ENCODE data around the gene GPR107. TPM values are rescaled to one million over a fixed set of nuclear protein-coding genes. Genes with fewer than 3 reads are reported as not detected.

The GPR107 gene
- total RNA-seq, 4 donors from 2014 or later, result 24.2 to 38.4 (median 30.4) TPM

DNA sequence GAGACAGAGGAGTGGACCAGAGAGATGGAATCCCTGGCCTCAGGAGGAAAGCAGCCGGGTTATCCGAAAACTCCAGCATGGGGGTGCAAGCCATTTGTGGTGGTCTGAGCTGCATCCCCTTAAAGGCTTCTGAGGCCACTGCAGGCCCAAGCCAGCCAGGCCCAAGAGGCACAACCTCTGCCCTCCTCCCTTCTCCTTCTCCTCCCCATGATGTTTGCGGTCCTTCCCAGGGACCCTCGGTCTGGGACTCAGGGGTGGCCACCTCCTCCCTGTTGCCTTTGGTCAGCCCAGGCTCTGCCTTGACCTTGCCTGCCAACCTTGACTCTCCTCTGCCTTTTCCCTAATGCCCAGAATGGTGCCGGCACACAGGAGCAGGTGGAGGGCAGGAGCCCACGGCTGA lies 123.1 kb downstream of the GPR107 start:
- no peaks in the 10 kb centered on the region for H3K36me3 ChIP-seq
- no peak overlapping the region for H3K4me3 ChIP-seq
- no peaks in the 10 kb centered on the region for H3K9me3 ChIP-seq
- no peak for TF ChIP-seq POLR2AphosphoS5 (IDR thresholded peaks at IDR 0.05)
- TF ChIP-seq EP300 (IDR thresholded peaks at IDR 0.05), result no peak
- TF ChIP-seq CTCF (IDR thresholded peaks at IDR 0.05), result no peak
- TF ChIP-seq POLR2A (IDR thresholded peaks at IDR 0.05), result no peak
- ATAC-seq, result no peak
- H3K27me3 ChIP-seq, result no peaks in the 10 kb centered on the region
- 92 to 100% methylated on average over 1 to 2 of the region's 6 CpGs for WGBS, 2 donors (ENCODE audit: low coverage in 1 of 2)
- peaks cover 0 to 84% (median 26%) of the 10 kb centered on the region in 3 donors for H3K4me1 ChIP-seq
- H3K27ac ChIP-seq, result peak overlapping the region; percentile 90 to 98 (median 94)

DNA sequence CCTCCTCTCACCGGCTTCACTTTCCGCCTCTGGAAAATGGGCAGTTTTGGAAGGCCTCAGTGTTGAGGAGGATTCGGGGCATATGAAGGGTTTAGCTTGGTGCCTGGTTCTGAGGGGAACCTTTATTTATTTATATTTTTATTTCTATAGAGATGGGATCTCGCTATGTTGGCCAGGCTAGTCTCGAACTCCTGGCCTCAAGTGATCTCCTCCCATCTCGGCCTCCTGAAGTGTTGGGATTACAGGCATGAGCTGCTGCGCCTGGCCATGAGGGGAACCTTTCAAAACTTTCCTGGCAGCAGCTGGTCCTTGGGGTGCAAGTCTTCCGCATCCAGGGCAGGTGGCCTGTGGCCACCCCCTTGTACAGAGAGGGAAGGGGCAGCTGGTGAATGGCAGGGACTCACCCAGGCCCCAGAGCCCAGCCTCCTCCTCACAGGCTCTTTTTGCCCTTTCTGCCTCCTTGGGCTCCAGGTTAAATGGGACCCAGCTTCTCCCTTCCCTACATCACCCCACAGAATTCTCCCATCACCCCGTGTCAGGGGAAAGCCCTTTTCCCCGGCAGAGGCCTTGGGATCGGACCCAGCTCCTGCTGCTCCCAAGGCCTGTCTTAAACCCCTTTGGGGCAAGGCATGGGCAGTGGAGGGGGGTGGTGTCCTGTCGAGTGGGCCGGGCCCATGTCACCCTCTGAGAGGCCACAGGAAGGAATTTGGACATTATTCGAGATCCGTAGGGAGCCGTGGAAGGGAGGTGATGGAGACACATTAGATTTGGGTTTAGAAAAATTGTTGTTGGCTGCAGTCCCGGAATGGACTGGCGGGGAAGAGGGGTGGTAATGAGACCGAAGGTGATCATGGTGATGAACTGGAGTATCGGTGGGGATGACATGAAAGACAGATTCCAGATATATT lies 124.4 kb downstream of the GPR107 start:
- H3K4me1 ChIP-seq, result peaks cover 0 to 90% (median 31%) of the 10 kb centered on the region in 3 donors
- peak overlapping the region; percentile 90 to 98 (median 94) for H3K27ac ChIP-seq
- no peaks in the 10 kb centered on the region for H3K9me3 ChIP-seq
- TF ChIP-seq CTCF (IDR thresholded peaks at IDR 0.05) (no peak), EP300 (IDR thresholded peaks at IDR 0.05) (no peak), POLR2A (IDR thresholded peaks at IDR 0.05) (no peak), POLR2AphosphoS5 (IDR thresholded peaks at IDR 0.05) (no peak)
- WGBS, 2 donors (ENCODE audit: low coverage in 1 of 2), result 20 to 57% methylated on average over 8 to 10 of the region's 20 CpGs
- no peak overlapping the region for H3K4me3 ChIP-seq
- ATAC-seq, result no peak
- no peaks in the 10 kb centered on the region for H3K27me3 ChIP-seq
- no peaks in the 10 kb centered on the region for H3K36me3 ChIP-seq

- ATAC-seq, result no peak
- 58 to 64% methylated on average over 2 of the region's 2 CpGs for WGBS, 2 donors (ENCODE audit: low coverage in 1 of 2)
- peak overlapping the region in 3 of 4 donors; percentile 90 to 98 (median 92) for H3K27ac ChIP-seq
Observed at GRCh38 chr9:130179331-130179907, 125.7 kb downstream of the GPR107 start.

GRCh38 chr9:130180516-130180915 lies 126.8 kb downstream of the GPR107 start:
- ATAC-seq, result no peak
- Histone ChIP-seq H3K9me3 (no peaks in the 10 kb centered on the region), H3K4me1 (peaks cover 0 to 90% (median 17%) of the 10 kb centered on the region in 3 donors), H3K27ac (peak overlapping the region; percentile 75 to 98 (median 91)), H3K27me3 (no peaks in the 10 kb centered on the region), H3K4me3 (no peak overlapping the region), H3K36me3 (no peaks in the 10 kb centered on the region)
- TF ChIP-seq POLR2AphosphoS5 (IDR thresholded peaks at IDR 0.05) (no peak), CTCF (IDR thresholded peaks at IDR 0.05) (no peak), EP300 (IDR thresholded peaks at IDR 0.05) (no peak), POLR2A (IDR thresholded peaks at IDR 0.05) (no peak)
- WGBS, 2 donors (ENCODE audit: low coverage in 1 of 2), result 87 to 92% methylated on average over 3 to 4 of the region's 12 CpGs

More at GRCh38 chr9:130179331-130179907, 125.7 kb downstream of the GPR107 start:
- no peaks in the 10 kb centered on the region for H3K27me3 ChIP-seq
- no peaks in the 10 kb centered on the region for H3K36me3 ChIP-seq
- TF ChIP-seq EP300 (IDR thresholded peaks at IDR 0.05), result no peak
- no peak for TF ChIP-seq POLR2AphosphoS5 (IDR thresholded peaks at IDR 0.05)
- peaks cover 0 to 90% (median 25%) of the 10 kb centered on the region in 3 donors for H3K4me1 ChIP-seq
- H3K4me3 ChIP-seq, result no peak overlapping the region
- no peaks in the 10 kb centered on the region for H3K9me3 ChIP-seq

DNA sequence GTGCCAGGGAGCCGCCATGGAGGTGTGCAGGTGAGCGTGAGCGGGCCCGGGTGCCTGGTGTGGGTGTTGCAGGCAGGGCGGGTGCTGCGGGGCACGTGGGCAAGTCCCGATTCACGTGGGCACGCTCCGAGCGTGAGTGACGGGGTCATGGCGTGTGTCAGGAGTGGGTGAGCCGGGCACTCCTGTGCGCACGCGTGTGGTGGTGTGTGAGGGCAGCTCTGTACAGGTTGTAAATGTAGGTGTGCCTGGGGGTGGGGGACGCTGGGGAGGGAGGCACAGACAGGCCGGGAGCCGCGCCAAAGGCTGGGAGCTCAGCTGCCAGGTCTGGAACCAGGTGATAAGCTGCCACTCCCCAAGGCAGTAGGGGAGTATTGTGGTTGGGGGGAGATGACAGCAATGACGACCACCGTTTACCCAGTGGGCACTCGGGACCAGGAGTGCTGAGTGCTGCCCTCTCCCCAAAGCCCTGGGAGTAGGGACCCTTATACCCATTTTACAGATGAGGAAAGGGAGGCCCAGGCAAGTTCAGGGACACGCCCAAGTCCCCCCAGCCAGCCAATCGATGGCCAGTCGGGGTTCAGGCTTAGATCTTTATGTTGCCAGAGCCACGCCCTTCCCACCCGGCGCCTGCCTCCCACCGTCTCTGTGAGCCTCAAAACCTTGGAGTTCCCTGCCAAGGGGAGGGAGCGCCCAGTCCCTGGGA lies 128.1 kb downstream of the GPR107 start:
- ATAC-seq, result no peak
- H3K9me3 ChIP-seq, result no peaks in the 10 kb centered on the region
- no peaks in the 10 kb centered on the region for H3K36me3 ChIP-seq
- TF ChIP-seq POLR2AphosphoS5 (IDR thresholded peaks at IDR 0.05), result no peak
- no peak for TF ChIP-seq CTCF (IDR thresholded peaks at IDR 0.05)
- TF ChIP-seq EP300 (IDR thresholded peaks at IDR 0.05), result no peak
- no peak for TF ChIP-seq POLR2A (IDR thresholded peaks at IDR 0.05)
- H3K4me3 ChIP-seq, result no peak overlapping the region
- peaks cover 0 to 90% (median 27%) of the 10 kb centered on the region in 3 donors for H3K4me1 ChIP-seq
- WGBS, 2 donors (ENCODE audit: low coverage in 1 of 2), result 42 to 76% methylated on average over 3 to 5 of the region's 33 CpGs
- H3K27ac ChIP-seq, result peak overlapping the region; percentile 75 to 98 (median 91)
- no peaks in the 10 kb centered on the region for H3K27me3 ChIP-seq
